ENCODE results near the gene MEPE.
A peak's percentile ranks its signal among the peaks of the same experiment; 100 is the strongest.

The MEPE gene

GRCh38 chr4:87832669-87833068 lies at the start of gene MEPE:
MEPE (plus strand) TSS chr4:87832969; CDS start chr4:87834715, 1,746 bp downstream.
- no peak for DNase-seq (ENCODE audit: low spot score)

GRCh38 chr4:87783781-87784180 lies 49.0 kb upstream of the MEPE start:
- no peak for DNase-seq (ENCODE audit: low spot score)

- DNase-seq (ENCODE audit: low spot score), result no peak
Measured at GRCh38 chr4:87785731-87786509, 46.8 kb upstream of the MEPE start.

GRCh38 chr4:87799301-87800113 lies 33.3 kb upstream of the MEPE start, which contains the start of gene IBSP:
IBSP (plus strand) TSS chr4:87799554; CDS start chr4:87802362, 2,808 bp downstream.
- DNase-seq (ENCODE audit: low spot score), result no peak

- no peak for DNase-seq (ENCODE audit: low spot score)
Measured at GRCh38 chr4:87802858-87803257, 29.9 kb upstream of the MEPE start.

- DNase-seq (ENCODE audit: low spot score), result no peak
Measured at GRCh38 chr4:87803421-87803820, 29.3 kb upstream of the MEPE start.

- DNase-seq (ENCODE audit: low spot score), result no peak
Measured at GRCh38 chr4:87804871-87805270, 27.9 kb upstream of the MEPE start.

GRCh38 chr4:87805971-87806370 lies 26.8 kb upstream of the MEPE start:
- no peak for DNase-seq (ENCODE audit: low spot score)

GRCh38 chr4:87806520-87806919 lies 26.2 kb upstream of the MEPE start:
- DNase-seq (ENCODE audit: low spot score), result no peak

- DNase-seq (ENCODE audit: low spot score), result no peak
Measured at GRCh38 chr4:87807402-87807801, 25.4 kb upstream of the MEPE start.

GRCh38 chr4:87811977-87812376 lies 20.8 kb upstream of the MEPE start:
- no peak for DNase-seq (ENCODE audit: low spot score)

GRCh38 chr4:87819281-87819919 lies 13.4 kb upstream of the MEPE start:
- DNase-seq (ENCODE audit: low spot score), result peak; percentile 38

- DNase-seq (ENCODE audit: low spot score), result no peak
Measured at GRCh38 chr4:87823200-87823599, 9.6 kb upstream of the MEPE start.

- no peak for DNase-seq (ENCODE audit: low spot score)
Measured at GRCh38 chr4:87823724-87824123, 9.0 kb upstream of the MEPE start.

GRCh38 chr4:87824352-87824751 lies 8.4 kb upstream of the MEPE start:
- DNase-seq (ENCODE audit: low spot score), result no peak

- no peak for DNase-seq (ENCODE audit: low spot score)
Measured at GRCh38 chr4:87834401-87834800, 1.6 kb downstream of the MEPE start.

GRCh38 chr4:87835197-87835596 lies 2.4 kb downstream of the MEPE start:
- DNase-seq (ENCODE audit: low spot score), result no peak

GRCh38 chr4:87835743-87836142 lies 3.0 kb downstream of the MEPE start:
- no peak for DNase-seq (ENCODE audit: low spot score)

- no peak for DNase-seq (ENCODE audit: low spot score)
Measured at GRCh38 chr4:87838205-87838604, 5.4 kb downstream of the MEPE start.

- DNase-seq (ENCODE audit: low spot score), result peak; percentile 62
Measured at GRCh38 chr4:87838890-87839591, 6.3 kb downstream of the MEPE start.

GRCh38 chr4:87839592-87839946 lies 6.8 kb downstream of the MEPE start:
- DNase-seq (ENCODE audit: low spot score), result no peak

- no peak for DNase-seq (ENCODE audit: low spot score)
Measured at GRCh38 chr4:87840149-87840548, 7.4 kb downstream of the MEPE start.
